HepG2 (cell line): ENCODE measurements around the gene KCTD19. TPM values are rescaled to one million over a fixed set of nuclear protein-coding genes. Genes with fewer than 3 reads are reported as not detected.
A peak's percentile ranks its signal among the peaks of the same experiment; 100 is the strongest.

ENCODE experiments used
- ISX ChIP-seq: sonication (generic); formaldehyde crosslinking; conservative IDR thresholded peaks from 2 replicates; pipeline ENCODE4 v1.5.0; 2020; ENCODE audit warnings: missing genetic modification reagents
- ZFP90 ChIP-seq: sonication (generic); formaldehyde crosslinking; IDR thresholded peaks from 2 replicates; pipeline ENCODE4 v1.8.0; 2022; ENCODE audit warnings: missing genetic modification reagents, mild to moderate bottlenecking, inconsistent platforms, borderline replicate concordance
- ZNF251 ChIP-seq: sonication (generic); formaldehyde crosslinking; IDR thresholded peaks from 2 replicates; pipeline ENCODE4 v1.9.0; 2021; ENCODE audit warnings: mild to moderate bottlenecking, missing genetic modification reagents
- ZNF367 ChIP-seq: sonication (generic); formaldehyde crosslinking; IDR thresholded peaks from 2 replicates; pipeline ENCODE4 v1.4.0; 2020; ENCODE audit warnings: missing genetic modification reagents, borderline replicate concordance
- polyA plus RNA-seq, 8 experiments: library from polyadenylated mRNA; depleted of rRNA in 3 of 8; stranded (reverse) in 7 of 8; unstranded in 1 of 8; fragments of >200 nt; fragmentation: Illumina TruSeq in 4 of 8; extraction: Trizol in 4 of 8; gene quantifications; 2 replicates each; pipeline versions ENCODE4 v1.2.1 to v1.2.3, GENCODE V29; 2011 to 2016; ENCODE audit warnings: low read depth in 4 of 8, missing spikeins in 1 of 8, mixed read lengths in 1 of 8; ENCODE audit not compliant: insufficient read depth in 1 of 8
- total RNA-seq, 5 experiments: library from RNA; depleted of rRNA; stranded (reverse); fragments of >200 nt; fragmentation: Illumina TruSeq; extraction: Trizol; gene quantifications; 2 replicates each; pipeline ENCODE4 v1.2.3, GENCODE V29; 2016; ENCODE audit warnings: low read depth in 1 of 5
- TF ChIP-seq, protein P1 (sequence below): sonication (generic); formaldehyde crosslinking; IDR thresholded peaks from 2 replicates; pipeline ENCODE4 v1.4.0; 2020; ENCODE audit warnings: missing genetic modification reagents; ENCODE audit errors: not compliant biosample characterization
- TF ChIP-seq, protein P2 (sequence below): sonication (generic); formaldehyde crosslinking; IDR thresholded peaks from 2 replicates; pipeline ENCODE4 v1.4.0; 2020; ENCODE audit warnings: mild to moderate bottlenecking, missing genetic modification reagents
- TF ChIP-seq, protein P3 (sequence below): sonication (generic); formaldehyde crosslinking; IDR thresholded peaks from 2 replicates; pipeline ENCODE4 v1.8.1; 2022; ENCODE audit warnings: low read depth, mild to moderate bottlenecking, missing genetic modification reagents
- TF ChIP-seq, protein P4 (sequence below): sonication (generic); formaldehyde crosslinking; IDR thresholded peaks from 2 replicates; pipeline ENCODE4 v1.4.0; 2020; ENCODE audit warnings: low read depth, missing genetic modification reagents

Gene KCTD19
- total and polyA plus RNA-seq, 2 of the 13 experiments (the other 11 are each of a cell fraction or from before 2014, with no cell fraction given), result not detected

DNA sequence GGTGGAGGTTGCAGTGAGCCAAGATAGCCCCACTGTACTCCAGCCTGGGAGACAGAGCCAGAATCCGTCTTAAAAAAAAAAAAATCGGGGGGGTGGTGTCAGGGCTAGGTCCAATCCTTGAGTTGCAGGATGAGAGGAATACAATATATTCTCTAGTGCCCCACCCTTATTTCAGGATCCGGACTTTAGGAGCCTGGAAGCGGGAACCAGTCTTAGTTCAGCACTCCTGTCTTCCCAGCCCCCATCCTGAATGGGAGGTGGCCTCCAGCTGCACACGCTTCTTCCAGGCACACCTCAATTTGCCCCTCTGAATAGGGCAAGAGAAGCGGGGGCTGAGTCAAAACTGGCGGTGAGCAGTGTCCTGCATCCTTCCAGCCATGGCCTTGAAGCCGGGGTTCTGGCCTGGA is 80.9 kb downstream of the KCTD19 start (continued):
- TF ChIP-seq ZNF251 (CRISPR knock-in tag), result no peak
- TF ChIP-seq, protein P1, sequence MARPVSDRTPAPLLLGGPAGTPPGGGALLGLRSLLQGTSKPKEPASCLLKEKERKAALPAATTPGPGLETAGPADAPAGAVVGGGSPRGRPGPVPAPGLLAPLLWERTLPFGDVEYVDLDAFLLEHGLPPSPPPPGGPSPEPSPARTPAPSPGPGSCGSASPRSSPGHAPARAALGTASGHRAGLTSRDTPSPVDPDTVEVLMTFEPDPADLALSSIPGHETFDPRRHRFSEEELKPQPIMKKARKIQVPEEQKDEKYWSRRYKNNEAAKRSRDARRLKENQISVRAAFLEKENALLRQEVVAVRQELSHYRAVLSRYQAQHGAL (CRISPR knock-in tag), result peak; percentile 31
- TF ChIP-seq, protein P2, sequence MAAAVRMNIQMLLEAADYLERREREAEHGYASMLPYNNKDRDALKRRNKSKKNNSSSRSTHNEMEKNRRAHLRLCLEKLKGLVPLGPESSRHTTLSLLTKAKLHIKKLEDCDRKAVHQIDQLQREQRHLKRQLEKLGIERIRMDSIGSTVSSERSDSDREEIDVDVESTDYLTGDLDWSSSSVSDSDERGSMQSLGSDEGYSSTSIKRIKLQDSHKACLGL (CRISPR knock-in tag), result no peak
- no peak for TF ChIP-seq ZNF367 (CRISPR knock-in tag)
- TF ChIP-seq, protein P3, sequence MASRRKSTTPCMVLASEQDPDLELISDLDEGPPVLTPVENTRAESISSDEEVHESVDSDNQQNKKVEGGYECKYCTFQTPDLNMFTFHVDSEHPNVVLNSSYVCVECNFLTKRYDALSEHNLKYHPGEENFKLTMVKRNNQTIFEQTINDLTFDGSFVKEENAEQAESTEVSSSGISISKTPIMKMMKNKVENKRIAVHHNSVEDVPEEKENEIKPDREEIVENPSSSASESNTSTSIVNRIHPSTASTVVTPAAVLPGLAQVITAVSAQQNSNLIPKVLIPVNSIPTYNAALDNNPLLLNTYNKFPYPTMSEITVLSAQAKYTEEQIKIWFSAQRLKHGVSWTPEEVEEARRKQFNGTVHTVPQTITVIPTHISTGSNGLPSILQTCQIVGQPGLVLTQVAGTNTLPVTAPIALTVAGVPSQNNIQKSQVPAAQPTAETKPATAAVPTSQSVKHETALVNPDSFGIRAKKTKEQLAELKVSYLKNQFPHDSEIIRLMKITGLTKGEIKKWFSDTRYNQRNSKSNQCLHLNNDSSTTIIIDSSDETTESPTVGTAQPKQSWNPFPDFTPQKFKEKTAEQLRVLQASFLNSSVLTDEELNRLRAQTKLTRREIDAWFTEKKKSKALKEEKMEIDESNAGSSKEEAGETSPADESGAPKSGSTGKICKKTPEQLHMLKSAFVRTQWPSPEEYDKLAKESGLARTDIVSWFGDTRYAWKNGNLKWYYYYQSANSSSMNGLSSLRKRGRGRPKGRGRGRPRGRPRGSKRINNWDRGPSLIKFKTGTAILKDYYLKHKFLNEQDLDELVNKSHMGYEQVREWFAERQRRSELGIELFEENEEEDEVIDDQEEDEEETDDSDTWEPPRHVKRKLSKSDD (CRISPR knock-in tag), result no peak
- 0 out of 2 replicates have a peak, but pooled peaks have one; percentile 15 for TF ChIP-seq ZFP90 (CRISPR knock-in tag)
- TF ChIP-seq ISX (CRISPR knock-in tag), result no peak
- TF ChIP-seq, protein P4, sequence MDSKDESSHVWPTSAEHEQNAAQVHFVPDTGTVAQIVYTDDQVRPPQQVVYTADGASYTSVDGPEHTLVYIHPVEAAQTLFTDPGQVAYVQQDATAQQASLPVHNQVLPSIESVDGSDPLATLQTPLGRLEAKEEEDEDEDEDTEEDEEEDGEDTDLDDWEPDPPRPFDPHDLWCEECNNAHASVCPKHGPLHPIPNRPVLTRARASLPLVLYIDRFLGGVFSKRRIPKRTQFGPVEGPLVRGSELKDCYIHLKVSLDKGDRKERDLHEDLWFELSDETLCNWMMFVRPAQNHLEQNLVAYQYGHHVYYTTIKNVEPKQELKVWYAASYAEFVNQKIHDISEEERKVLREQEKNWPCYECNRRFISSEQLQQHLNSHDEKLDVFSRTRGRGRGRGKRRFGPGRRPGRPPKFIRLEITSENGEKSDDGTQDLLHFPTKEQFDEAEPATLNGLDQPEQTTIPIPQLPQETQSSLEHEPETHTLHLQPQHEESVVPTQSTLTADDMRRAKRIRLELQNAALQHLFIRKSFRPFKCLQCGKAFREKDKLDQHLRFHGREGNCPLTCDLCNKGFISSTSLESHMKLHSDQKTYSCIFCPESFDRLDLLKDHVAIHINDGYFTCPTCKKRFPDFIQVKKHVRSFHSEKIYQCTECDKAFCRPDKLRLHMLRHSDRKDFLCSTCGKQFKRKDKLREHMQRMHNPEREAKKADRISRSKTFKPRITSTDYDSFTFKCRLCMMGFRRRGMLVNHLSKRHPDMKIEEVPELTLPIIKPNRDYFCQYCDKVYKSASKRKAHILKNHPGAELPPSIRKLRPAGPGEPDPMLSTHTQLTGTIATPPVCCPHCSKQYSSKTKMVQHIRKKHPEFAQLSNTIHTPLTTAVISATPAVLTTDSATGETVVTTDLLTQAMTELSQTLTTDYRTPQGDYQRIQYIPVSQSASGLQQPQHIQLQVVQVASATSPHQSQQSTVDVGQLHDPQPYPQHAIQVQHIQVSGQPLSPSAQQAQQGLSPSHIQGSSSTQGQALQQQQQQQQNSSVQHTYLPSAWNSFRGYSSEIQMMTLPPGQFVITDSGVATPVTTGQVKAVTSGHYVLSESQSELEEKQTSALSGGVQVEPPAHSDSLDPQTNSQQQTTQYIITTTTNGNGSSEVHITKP (CRISPR knock-in tag), result no peak; the same call in none of the 2 replicates
